Upper lobe of right lung (tissue), 1 donor: ENCODE data around the gene ARMC6. TPM values are rescaled to one million over a fixed set of nuclear protein-coding genes. Genes with fewer than 3 reads are reported as not detected.
A peak's percentile ranks its signal among the peaks of the same experiment; 100 is the strongest.

Experiments used
- ATAC-seq: fragments of 200-7000 bp; cut with Tn5 transposase; one replicate; pipeline ENCODE4 v1.9.1; 2020; ENCODE audit warnings: mild to moderate bottlenecking, moderate library complexity
- DNase-seq: peaks from one replicate; pipeline ENCODE4 v3.0.0-alpha.2; 2020
- H3K27ac ChIP-seq: fragments of 200-600 bp; one replicate; pipeline ENCODE4 v1.8.0; 2022
- H3K27me3 ChIP-seq: fragments of 200-600 bp; one replicate; pipeline ENCODE4 v1.8.0; 2022; ENCODE audit warnings: mild to moderate bottlenecking
- H3K36me3 ChIP-seq: fragments of 200-600 bp; one replicate; pipeline ENCODE4 v1.8.0; 2022
- H3K4me1 ChIP-seq: fragments of 200-600 bp; one replicate; pipeline ENCODE4 v1.8.0; 2022
- H3K4me3 ChIP-seq: fragments of 200-600 bp; one replicate; pipeline ENCODE4 v1.8.0; 2022; ENCODE audit warnings: mild to moderate bottlenecking
- H3K9me3 ChIP-seq: fragments of 200-600 bp; one replicate; pipeline ENCODE4 v1.8.0; 2022
- intact Hi-C: fragments of 100-400 bp; cut with DNase I; formaldehyde crosslinking; loops from one replicate; pipeline ENCODE4 v1.11.0; 2022
- total RNA-seq: library from RNA; stranded (reverse); fragmentation: NEBNext Ultra II Directional; extraction: Animal tissue kit (Norgen Biotek cat#: 25700); gene quantifications from one replicate; pipeline ENCODE4 v1.2.1, GENCODE V29; 2021
- TF ChIP-seq, protein P1 (sequence below): fragments of 200-600 bp; IDR thresholded peaks from one replicate; pipeline ENCODE4 v1.8.0; 2022; ENCODE audit warnings: antibody characterized with exemption
- donor health status: DM: no; HTN: yes; CAD: no; lungs with severe emphysema.

ARMC6 gene
- total RNA-seq, 1 donor from 2014 or later: 21.7 TPM

DNA sequence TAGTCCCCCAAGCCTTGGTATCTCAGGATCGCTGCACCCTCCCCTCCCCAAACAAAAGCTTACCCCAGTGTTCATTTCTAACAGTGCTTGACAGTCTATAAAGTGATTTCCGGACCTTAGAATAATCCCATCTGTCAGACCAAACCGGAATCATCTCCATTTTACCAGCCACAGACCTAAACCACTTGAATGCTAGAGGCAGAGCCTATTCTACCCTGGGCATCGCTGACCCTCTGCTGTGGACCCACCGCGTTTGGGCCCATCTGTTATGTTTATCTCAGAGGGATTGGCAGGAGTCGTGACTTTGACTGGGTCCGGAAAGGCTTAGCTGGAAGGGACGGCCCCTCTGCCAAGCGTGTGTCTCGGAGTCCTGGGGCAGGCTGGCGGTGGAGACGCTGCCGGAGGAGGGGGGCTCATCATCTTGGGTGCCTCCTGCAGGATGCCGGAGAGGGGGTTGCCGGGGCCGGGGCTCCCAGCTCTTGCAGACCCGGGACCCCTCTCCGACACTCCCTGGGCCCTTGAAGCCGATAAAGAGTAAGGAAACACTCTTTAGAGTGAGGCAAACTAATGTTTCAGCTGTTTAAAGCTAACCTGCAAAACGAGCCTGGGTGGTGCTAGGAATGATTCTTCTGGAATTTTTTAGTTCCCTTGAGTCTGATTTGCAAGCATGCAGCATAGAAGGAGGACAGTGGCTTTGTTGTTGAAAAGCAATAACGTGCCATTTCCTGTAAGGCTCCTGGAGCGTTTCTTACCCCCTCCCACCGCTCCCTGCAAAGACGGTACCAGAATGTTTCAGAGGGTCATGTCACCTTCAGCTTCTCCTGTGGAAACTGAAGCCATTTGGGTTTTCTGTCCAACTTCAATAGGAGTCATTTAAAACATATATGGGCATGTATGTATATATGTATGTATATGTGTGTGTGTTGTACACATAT lies 31.7 kb downstream of the ARMC6 start:
- Histone ChIP-seq H3K9me3 (no peaks in the 10 kb centered on the region), H3K27ac (peak overlapping the region; percentile 42), H3K36me3 (no peaks in the 10 kb centered on the region), H3K4me1 (peaks cover 27% of the 10 kb centered on the region), H3K4me3 (peak overlapping the region; percentile 62), H3K27me3 (no peaks in the 10 kb centered on the region)
- intact Hi-C loops: no loop called here
- TF ChIP-seq, protein P1, sequence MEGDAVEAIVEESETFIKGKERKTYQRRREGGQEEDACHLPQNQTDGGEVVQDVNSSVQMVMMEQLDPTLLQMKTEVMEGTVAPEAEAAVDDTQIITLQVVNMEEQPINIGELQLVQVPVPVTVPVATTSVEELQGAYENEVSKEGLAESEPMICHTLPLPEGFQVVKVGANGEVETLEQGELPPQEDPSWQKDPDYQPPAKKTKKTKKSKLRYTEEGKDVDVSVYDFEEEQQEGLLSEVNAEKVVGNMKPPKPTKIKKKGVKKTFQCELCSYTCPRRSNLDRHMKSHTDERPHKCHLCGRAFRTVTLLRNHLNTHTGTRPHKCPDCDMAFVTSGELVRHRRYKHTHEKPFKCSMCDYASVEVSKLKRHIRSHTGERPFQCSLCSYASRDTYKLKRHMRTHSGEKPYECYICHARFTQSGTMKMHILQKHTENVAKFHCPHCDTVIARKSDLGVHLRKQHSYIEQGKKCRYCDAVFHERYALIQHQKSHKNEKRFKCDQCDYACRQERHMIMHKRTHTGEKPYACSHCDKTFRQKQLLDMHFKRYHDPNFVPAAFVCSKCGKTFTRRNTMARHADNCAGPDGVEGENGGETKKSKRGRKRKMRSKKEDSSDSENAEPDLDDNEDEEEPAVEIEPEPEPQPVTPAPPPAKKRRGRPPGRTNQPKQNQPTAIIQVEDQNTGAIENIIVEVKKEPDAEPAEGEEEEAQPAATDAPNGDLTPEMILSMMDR: no peak
- no peak for DNase-seq
- ATAC-seq: no peak

- H3K4me1 ChIP-seq: peaks cover 23% of the 10 kb centered on the region
- ATAC-seq: no peak
- TF ChIP-seq, protein P1: no peak
Observed at GRCh38 chr19:19067276-19068072, 34.1 kb downstream of the ARMC6 start.

DNA sequence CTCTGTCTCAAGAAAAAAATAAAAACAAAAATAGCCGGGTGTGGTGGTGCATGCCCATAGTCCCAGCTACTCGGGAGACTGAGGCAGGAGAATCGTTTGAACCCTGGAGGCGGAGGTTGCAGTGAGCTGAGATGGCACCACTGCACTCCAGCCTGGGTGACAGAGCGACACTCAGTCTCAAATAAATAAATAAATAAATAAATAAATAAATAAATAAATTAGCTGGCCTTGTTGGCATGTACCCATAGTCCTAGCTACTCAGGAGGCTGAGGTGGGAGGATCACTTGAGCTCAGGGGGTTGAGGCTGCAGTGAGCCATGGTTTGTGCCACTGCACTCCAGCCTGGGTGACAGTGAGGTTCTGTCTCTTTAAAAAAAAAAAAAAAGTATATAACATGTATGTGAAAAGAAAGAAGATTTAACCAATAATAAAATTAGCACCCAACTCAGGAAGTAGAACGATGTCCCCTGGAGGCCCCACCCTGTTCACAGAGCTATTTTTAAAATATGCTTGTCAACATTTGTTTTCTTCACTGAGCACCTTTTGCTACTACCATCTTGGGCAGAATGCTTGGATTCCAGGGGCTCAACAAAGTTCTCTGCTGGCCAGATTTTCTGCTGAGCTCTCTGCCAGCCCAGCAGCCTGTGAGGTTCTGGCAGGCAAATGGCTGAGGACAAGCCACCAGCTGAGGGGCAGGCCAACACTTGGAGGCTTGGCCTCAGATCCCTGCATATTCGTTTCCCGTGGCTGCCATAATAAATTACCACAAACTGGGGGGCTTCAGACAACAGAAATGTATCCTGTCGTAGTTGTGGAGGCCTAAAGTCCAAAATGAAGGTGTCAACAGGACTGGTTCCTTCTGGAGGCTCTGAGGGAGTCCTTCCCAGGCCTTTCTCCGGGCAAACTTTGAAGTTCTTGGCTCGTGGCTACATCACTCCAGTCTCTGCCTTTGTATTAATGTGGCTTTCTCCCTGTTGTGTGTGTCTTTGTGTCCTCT lies 35.6 kb downstream of the ARMC6 start:
- DNase-seq: no peak
- Histone ChIP-seq H3K4me1 (peaks cover 18% of the 10 kb centered on the region), H3K9me3 (no peaks in the 10 kb centered on the region), H3K36me3 (no peaks in the 10 kb centered on the region), H3K4me3 (no peak overlapping the region), H3K27me3 (no peaks in the 10 kb centered on the region), H3K27ac (no peak overlapping the region)
- TF ChIP-seq, protein P1: no peak
- no peak for ATAC-seq
- intact Hi-C loops: no loop called here

More at GRCh38 chr19:19067276-19068072, 34.1 kb downstream of the ARMC6 start:
- Histone ChIP-seq H3K27me3 (no peaks in the 10 kb centered on the region), H3K4me3 (no peak overlapping the region), H3K27ac (no peak overlapping the region), H3K36me3 (no peaks in the 10 kb centered on the region), H3K9me3 (no peaks in the 10 kb centered on the region)
- no peak for DNase-seq
- intact Hi-C loops: no loop called here

DNA sequence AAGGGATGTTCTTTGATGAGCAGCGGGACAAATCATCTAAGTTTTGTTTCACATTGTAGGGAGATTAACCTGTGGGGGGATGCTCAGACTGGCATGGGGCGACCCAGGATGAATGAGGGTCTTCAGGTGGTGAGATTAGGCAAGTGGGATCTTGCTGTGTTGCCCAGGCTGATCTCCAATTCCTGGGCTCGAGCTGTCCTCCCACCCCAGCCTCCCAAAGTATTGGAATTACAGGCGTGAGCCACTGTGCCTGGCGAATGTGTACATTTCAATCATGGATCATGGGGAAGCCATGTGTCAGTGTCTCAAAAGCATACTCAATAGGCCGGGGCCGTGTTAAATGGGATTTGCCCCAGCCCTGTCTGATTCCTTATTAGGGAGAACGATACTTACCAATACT lies 38.5 kb downstream of the ARMC6 start:
- Histone ChIP-seq H3K27me3 (no peaks in the 10 kb centered on the region), H3K4me3 (no peak overlapping the region), H3K27ac (no peak overlapping the region), H3K4me1 (peaks cover 12% of the 10 kb centered on the region), H3K36me3 (no peaks in the 10 kb centered on the region), H3K9me3 (no peaks in the 10 kb centered on the region)
- TF ChIP-seq, protein P1: no peak
- DNase-seq (no peak), ATAC-seq (no peak)
- intact Hi-C loops: no loop called here
